Fibroblast of villous mesenchyme (primary cell): Measurements from ENCODE around the gene EIF3L. TPM values are rescaled to one million over a fixed set of nuclear protein-coding genes. Genes with fewer than 3 reads are reported as not detected.

Source experiments
- DNase-seq: peaks from one replicate; pipeline ENCODE4 v3.0.0-alpha.2; 2010; ENCODE audit warnings: low read depth
- H3K4me3 ChIP-seq: 2 replicates; pipeline ENCODE4 v1.5.1; 2011; ENCODE audit warnings: low read depth, mild to moderate bottlenecking, low read length
- total RNA-seq: library from RNA; depleted of rRNA; stranded (reverse); fragments of >200 nt; gene quantifications from 2 replicates; pipeline ENCODE4 v1.2.3, GENCODE V29; 2012
- TF ChIP-seq, protein P1 (sequence below): IDR thresholded peaks from 2 replicates; pipeline ENCODE4 v1.5.1; 2012; ENCODE audit warnings: low read depth, mild to moderate bottlenecking, low read length; ENCODE audit not compliant: insufficient read depth

EIF3L gene
- total RNA-seq, 1 donor = 285 TPM

DNA sequence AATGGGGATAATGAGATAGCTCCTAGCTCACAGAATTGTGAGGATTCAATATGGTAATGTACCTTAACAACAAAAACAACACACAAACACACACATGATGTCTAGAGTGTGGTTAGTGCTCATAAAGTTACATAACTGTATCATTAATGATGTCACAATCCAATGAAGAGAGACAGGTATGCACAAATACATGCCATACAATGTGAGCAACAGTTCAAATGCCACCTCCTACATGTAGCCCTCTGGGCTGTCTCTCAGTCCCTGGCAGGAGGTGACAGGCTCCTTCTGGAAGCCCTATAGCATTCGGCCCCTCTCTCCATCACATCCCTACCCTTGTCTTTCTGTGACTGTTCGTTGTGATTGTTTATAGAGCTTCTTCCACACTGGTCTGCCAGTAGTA, 48.6 kb downstream of the EIF3L start:
- no peak for DNase-seq
- TF ChIP-seq, protein P1, sequence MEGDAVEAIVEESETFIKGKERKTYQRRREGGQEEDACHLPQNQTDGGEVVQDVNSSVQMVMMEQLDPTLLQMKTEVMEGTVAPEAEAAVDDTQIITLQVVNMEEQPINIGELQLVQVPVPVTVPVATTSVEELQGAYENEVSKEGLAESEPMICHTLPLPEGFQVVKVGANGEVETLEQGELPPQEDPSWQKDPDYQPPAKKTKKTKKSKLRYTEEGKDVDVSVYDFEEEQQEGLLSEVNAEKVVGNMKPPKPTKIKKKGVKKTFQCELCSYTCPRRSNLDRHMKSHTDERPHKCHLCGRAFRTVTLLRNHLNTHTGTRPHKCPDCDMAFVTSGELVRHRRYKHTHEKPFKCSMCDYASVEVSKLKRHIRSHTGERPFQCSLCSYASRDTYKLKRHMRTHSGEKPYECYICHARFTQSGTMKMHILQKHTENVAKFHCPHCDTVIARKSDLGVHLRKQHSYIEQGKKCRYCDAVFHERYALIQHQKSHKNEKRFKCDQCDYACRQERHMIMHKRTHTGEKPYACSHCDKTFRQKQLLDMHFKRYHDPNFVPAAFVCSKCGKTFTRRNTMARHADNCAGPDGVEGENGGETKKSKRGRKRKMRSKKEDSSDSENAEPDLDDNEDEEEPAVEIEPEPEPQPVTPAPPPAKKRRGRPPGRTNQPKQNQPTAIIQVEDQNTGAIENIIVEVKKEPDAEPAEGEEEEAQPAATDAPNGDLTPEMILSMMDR = no peak
- H3K4me3 ChIP-seq = no peak overlapping the region

GRCh38 chr22:37898441-37899181, 49.4 kb downstream of the EIF3L start:
- H3K4me3 ChIP-seq = no peak overlapping the region
- no peak for DNase-seq
- TF ChIP-seq, protein P1 = no peak

DNA sequence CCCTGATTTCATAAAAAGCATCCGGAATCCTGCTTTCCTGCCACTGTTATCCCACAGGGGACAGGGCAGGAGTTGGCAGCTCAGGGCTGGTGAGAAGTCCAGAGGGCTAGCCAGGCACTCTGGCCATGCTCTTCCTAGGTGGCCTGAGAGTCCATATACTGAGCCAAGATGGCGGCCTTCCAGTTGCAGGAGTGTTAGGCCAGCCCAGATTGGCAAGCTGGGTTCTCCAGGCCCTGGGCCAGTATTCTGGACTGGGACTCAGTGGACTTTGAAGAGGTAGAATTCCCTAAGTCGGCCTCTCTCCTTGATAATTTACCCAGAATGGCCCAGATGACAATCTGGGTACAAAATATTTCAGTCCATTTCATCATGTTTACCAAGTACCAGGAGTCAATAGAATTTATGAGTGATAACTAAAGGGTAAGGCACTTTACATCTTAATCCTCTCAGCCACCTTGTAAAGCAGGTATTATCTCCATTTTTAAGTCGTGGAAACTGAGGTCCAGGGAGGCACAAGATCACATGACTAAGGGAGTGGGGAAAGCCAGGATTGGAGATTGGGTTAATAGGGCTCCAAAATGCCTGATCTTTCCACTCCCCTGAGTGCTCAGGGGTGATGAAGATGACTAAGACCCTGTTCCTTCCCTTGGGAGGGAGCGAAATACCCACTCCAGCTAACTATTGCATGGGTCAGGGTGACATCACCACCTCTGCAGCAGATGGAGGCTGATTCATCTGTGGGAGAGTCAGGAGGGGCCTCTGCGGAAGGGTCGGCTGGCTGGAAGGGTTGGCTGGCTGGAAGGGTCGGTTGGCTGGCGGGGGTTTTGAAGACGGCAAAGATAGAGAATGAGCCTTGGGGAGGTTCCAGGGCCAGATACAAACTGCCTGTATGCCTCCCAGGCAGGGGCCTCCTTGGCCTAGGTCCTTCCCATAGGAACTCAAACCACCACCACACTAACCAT, 55.6 kb downstream of the EIF3L start:
- DNase-seq = peak; percentile 98
- TF ChIP-seq, protein P1 = no peak

GRCh38 chr22:37905534-37906363, 56.5 kb downstream of the EIF3L start, which contains the start of gene MICALL1:
TSS of gene MICALL1 (plus strand) at chr22:37906297. CDS start at chr22:37906423, 126 bp downstream.
- peak within 1 kb of the TSS; percentile 74 for H3K4me3 ChIP-seq
- peak; percentile 73 for DNase-seq
- TF ChIP-seq, protein P1 = no peak

More for the DNA sequence above, 55.6 kb downstream of the EIF3L start:
- H3K4me3 ChIP-seq = peak overlapping the region; percentile 56

DNA sequence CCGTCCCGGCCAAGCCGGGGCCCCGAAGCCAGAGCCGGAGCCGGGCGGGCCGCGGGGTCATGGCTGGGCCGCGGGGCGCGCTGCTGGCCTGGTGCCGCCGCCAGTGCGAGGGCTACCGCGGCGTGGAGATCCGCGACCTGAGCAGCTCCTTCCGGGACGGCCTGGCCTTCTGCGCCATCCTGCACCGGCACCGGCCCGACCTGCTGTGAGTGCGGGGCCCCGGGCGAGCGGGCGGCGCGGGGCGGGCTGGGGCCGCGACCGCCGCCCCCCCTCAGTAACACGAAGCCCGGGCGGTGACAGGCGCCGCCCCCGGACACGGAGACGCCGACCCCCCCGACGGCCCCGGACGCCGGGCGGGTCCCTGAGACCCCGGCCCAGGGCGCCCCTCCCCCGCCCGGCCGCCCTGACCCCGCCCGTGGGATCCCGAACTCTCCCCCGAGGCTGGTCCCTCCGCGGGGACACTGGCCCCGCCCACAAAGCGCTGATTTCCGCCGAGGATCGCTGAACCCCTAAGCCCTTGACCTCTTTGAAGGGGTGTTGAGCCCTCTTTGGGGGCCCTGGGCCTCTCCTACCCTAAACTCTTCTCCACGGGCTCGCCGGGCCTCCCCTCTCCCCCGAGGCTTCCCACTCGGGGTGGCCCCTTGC, 57.3 kb downstream of the EIF3L start:
- TF ChIP-seq, protein P1 = no peak
- H3K4me3 ChIP-seq = peak overlapping the region; percentile 74
- no peak for DNase-seq
